MCF 10A (cell line): Measurements from ENCODE around the gene RTL1. TPM values are rescaled to one million over a fixed set of nuclear protein-coding genes. Genes with fewer than 3 reads are reported as not detected.

ENCODE experiments used
- Bru-seq: library from RNA; stranded (reverse); fragments of 400-500 nt; gene quantifications from one replicate; lab custom pipeline; 2021; lab: Mats Ljungman, UMichigan
- BruChase-seq, 2 experiments: library from RNA; stranded (reverse); fragments of 400-500 nt; gene quantifications; one replicate each; lab custom pipeline; 2021; lab: Mats Ljungman, UMichigan
- BruUV-seq: library from RNA; stranded (reverse); fragments of 400-500 nt; replicated peaks from 2 replicates; lab custom pipeline; 2021; lab: Mats Ljungman, UMichigan
- CTCF ChIA-PET: fragments of 300-600 bp; sonication (Branson Sonifier 250); formaldehyde crosslinking; extraction: SDS; loops from one replicate; lab custom pipeline; 2021; ENCODE audit warnings: antibody characterized with exemption, inconsistent platforms; lab: Yijun Ruan, JAX
- POLR2A ChIA-PET: fragments of 300-600, 350-650 bp; sonication (Branson Sonifier 250); formaldehyde crosslinking; extraction: SDS; loops from one replicate; lab custom pipeline; 2020; ENCODE audit warnings: antibody characterized with exemption, inconsistent platforms; lab: Yijun Ruan, JAX
- DNase-seq: peaks from one replicate; pipeline ENCODE4 v3.0.0-alpha.2; 2018; ENCODE audit not compliant: unreplicated experiment
- H3K27ac Mint-ChIP-seq: one replicate; pipeline ENCODE4 v1.8.0; 2022; ENCODE audit warnings: mild to moderate bottlenecking, low read depth, mixed read lengths; ENCODE audit not compliant: unreplicated experiment
- H3K27me3 Mint-ChIP-seq: one replicate; pipeline ENCODE4 v1.8.0; 2022; ENCODE audit warnings: mixed read lengths; ENCODE audit not compliant: insufficient read depth, unreplicated experiment
- H3K36me3 Mint-ChIP-seq: one replicate; pipeline ENCODE4 v1.8.0; 2022; ENCODE audit warnings: mild to moderate bottlenecking, moderate library complexity, mixed read lengths; ENCODE audit not compliant: insufficient read depth, unreplicated experiment
- H3K4me1 Mint-ChIP-seq: one replicate; pipeline ENCODE4 v1.8.0; 2022; ENCODE audit warnings: mixed read lengths; ENCODE audit not compliant: insufficient read depth, unreplicated experiment
- H3K4me3 Mint-ChIP-seq: one replicate; pipeline ENCODE4 v1.8.0; 2022; ENCODE audit warnings: mild to moderate bottlenecking, moderate library complexity, mixed read lengths; ENCODE audit not compliant: unreplicated experiment
- H3K9me3 Mint-ChIP-seq: one replicate; pipeline ENCODE4 v1.8.0; 2022; ENCODE audit warnings: mixed read lengths; ENCODE audit not compliant: unreplicated experiment
- intact Hi-C: fragments of 100-400 bp; cut with micrococcal nuclease; formaldehyde crosslinking; loops from 2 replicates; pipeline ENCODE4 v1.14.1; 2022
- long read RNA-seq: library from polyadenylated mRNA; stranded (forward); transcript quantifications from one replicate; pipeline ENCODE4 v2.0.0, GENCODE V29; 2022
- total RNA-seq: library from RNA; stranded (reverse); gene quantifications from 2 replicates; pipeline ENCODE4 v1.2.3, GENCODE V29; 2022
- TF ChIP-seq, protein P1 (sequence below): fragments of 200-600 bp; IDR thresholded peaks from one replicate; pipeline ENCODE4 v1.8.0; 2022; ENCODE audit warnings: antibody characterized with exemption, mild to moderate bottlenecking; ENCODE audit not compliant: unreplicated experiment

The RTL1 gene
- not detected in 2 replicates for total RNA-seq
- Bru-seq, nascent RNA: not detected
- not detected for BruChase-seq, experiment 1, labeled RNA remaining after a 6-hour chase
- not detected for BruChase-seq, experiment 2, labeled RNA remaining after a 2-hour chase
- long read RNA-seq: 0 reads

GRCh38 chr14:100903672-100904185 lies at the start of gene RTL1:
Gene RTL1, minus strand, starts transcription at chr14:100903722. Its CDS starts 18,934 bp downstream, at chr14:100884788.
- intact Hi-C loops: loop anchor here (5.0 kb wide), 2 partner anchors 169 to 764 kb away; no protein-coding TSS in a partner anchor
- TF ChIP-seq, protein P1, sequence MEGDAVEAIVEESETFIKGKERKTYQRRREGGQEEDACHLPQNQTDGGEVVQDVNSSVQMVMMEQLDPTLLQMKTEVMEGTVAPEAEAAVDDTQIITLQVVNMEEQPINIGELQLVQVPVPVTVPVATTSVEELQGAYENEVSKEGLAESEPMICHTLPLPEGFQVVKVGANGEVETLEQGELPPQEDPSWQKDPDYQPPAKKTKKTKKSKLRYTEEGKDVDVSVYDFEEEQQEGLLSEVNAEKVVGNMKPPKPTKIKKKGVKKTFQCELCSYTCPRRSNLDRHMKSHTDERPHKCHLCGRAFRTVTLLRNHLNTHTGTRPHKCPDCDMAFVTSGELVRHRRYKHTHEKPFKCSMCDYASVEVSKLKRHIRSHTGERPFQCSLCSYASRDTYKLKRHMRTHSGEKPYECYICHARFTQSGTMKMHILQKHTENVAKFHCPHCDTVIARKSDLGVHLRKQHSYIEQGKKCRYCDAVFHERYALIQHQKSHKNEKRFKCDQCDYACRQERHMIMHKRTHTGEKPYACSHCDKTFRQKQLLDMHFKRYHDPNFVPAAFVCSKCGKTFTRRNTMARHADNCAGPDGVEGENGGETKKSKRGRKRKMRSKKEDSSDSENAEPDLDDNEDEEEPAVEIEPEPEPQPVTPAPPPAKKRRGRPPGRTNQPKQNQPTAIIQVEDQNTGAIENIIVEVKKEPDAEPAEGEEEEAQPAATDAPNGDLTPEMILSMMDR: no peak
- ChIA-PET POLR2A (no interaction called here), CTCF (interaction anchor here (0.6 kb wide), 1 partner anchor 442 kb away, joined by 3 read pairs; no protein-coding TSS in a partner anchor)
- Mint-ChIP-seq H3K4me3 (no peak within 1 kb of the TSS), H3K27me3 (peaks cover 86% of the 10 kb centered on the region), H3K27ac (no peak within 1 kb of the TSS), H3K36me3 (no peaks in the 10 kb centered on the region), H3K4me1 (peaks cover 5% of the 10 kb centered on the region), H3K9me3 (no peaks in the 10 kb centered on the region)
- no peak for DNase-seq
- no TSS peak for BruUV-seq

DNA sequence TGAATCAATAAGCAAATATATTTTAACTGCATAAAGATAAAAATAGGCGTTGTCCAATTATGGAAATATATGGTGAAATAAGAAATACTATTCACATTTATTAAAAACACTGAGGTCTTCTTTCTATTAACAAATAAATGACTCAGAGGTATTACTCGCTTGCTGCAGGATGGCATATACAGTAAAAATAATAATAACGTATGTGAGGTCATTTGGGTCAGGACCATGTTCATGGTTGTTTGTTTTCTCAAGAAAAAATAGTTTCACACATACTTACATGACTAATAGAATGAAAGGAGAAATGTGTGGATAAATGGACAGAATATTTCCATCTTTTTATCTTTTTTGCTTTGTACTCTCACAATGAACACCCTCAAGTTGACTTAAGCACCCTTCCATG lies 46.5 kb upstream of the RTL1 start:
- no peak for DNase-seq
- H3K4me3 Mint-ChIP-seq: no peak overlapping the region
- no peaks in the 10 kb centered on the region for H3K9me3 Mint-ChIP-seq
- no peak overlapping the region for H3K27ac Mint-ChIP-seq
- no TSS peak for BruUV-seq
- TF ChIP-seq, protein P1: no peak
- H3K4me1 Mint-ChIP-seq: no peaks in the 10 kb centered on the region
- ChIA-PET POLR2A (no interaction called here), CTCF (no interaction called here)
- intact Hi-C loops: no loop called here
- H3K36me3 Mint-ChIP-seq: no peaks in the 10 kb centered on the region
- H3K27me3 Mint-ChIP-seq: no peaks in the 10 kb centered on the region

- Mint-ChIP-seq H3K4me3 (no peak overlapping the region), H3K9me3 (no peaks in the 10 kb centered on the region), H3K27ac (no peak overlapping the region), H3K4me1 (no peaks in the 10 kb centered on the region), H3K36me3 (no peaks in the 10 kb centered on the region), H3K27me3 (no peaks in the 10 kb centered on the region)
- DNase-seq: no peak
- ChIA-PET CTCF (interaction anchor here (0.6 kb wide), 1 partner anchor 15 kb away, joined by 4 read pairs; no protein-coding TSS in a partner anchor), POLR2A (no interaction called here)
- intact Hi-C loops: no loop called here
- BruUV-seq: no TSS peak
- TF ChIP-seq, protein P1: no peak
Measured at GRCh38 chr14:100944052-100944451, 40.5 kb upstream of the RTL1 start.

GRCh38 chr14:100930270-100930669 lies 26.7 kb upstream of the RTL1 start:
- CTCF ChIA-PET: interaction anchor here (0.9 to 1.2 kb wide), 2 partner anchors 19 to 305 kb away, joined by 3 to 5 read pairs; no protein-coding TSS in a partner anchor
- POLR2A ChIA-PET: no interaction called here
- Mint-ChIP-seq H3K36me3 (no peaks in the 10 kb centered on the region), H3K4me1 (no peaks in the 10 kb centered on the region), H3K4me3 (no peak overlapping the region), H3K9me3 (peaks cover 8% of the 10 kb centered on the region), H3K27me3 (no peaks in the 10 kb centered on the region), H3K27ac (no peak overlapping the region)
- intact Hi-C loops: no loop called here
- DNase-seq: no peak
- TF ChIP-seq, protein P1: no peak
- BruUV-seq: no TSS peak
